Activated CD8-positive, alpha-beta T cell treated with anti-CD3 and anti-CD28 coated beads, Interleukin-2, amount 10 ng/mL, durations not matched to agents 7 days and 5 days (primary cell): Measurements from ENCODE around the gene CSTF3. TPM values are rescaled to one million over a fixed set of nuclear protein-coding genes. Genes with fewer than 3 reads are reported as not detected.
"Not testable (repeated sequence)": the region's sequence is repeated elsewhere in the genome, so short reads cannot be mapped to it uniquely, and the experiment has no call there.

Experiments used
- ATAC-seq: fragments of 150-1000 bp; cut with Tn5 transposase; one replicate; pipeline ENCODE4 v1.10.0; 2021; ENCODE audit warnings: moderate library complexity
- CTCF ChIA-PET: fragments of 350-600 bp; sonication (Branson Sonifier 250); formaldehyde crosslinking; loops from one replicate; lab custom pipeline; 2021; ENCODE audit warnings: antibody characterized with exemption; lab: Charles Lee
- POLR2A ChIA-PET: fragments of 350-600 bp; sonication (Branson Sonifier 250); formaldehyde crosslinking; loops from one replicate; lab custom pipeline; 2021; ENCODE audit warnings: antibody characterized with exemption; lab: Charles Lee
- DNase-seq: peaks from one replicate; pipeline ENCODE4 v3.0.0-alpha.2; 2020
- H3K27ac Mint-ChIP-seq: one replicate; pipeline ENCODE4 v1.8.0; 2021; ENCODE audit warnings: mild to moderate bottlenecking, mixed read lengths
- H3K27me3 Mint-ChIP-seq: one replicate; pipeline ENCODE4 v1.8.0; 2021; ENCODE audit warnings: low read depth, mixed read lengths
- H3K36me3 Mint-ChIP-seq: one replicate; pipeline ENCODE4 v1.8.0; 2021; ENCODE audit warnings: low read depth, mixed read lengths
- H3K4me1 Mint-ChIP-seq: one replicate; pipeline ENCODE4 v1.8.0; 2021; ENCODE audit warnings: low read depth, mixed read lengths
- H3K4me3 Mint-ChIP-seq: one replicate; pipeline ENCODE4 v1.8.0; 2021; ENCODE audit warnings: mild to moderate bottlenecking, mixed read lengths
- H3K9me3 Mint-ChIP-seq: one replicate; pipeline ENCODE4 v1.8.0; 2022; ENCODE audit warnings: mixed read lengths; ENCODE audit not compliant: insufficient read depth
- total RNA-seq, 2 experiments: library from RNA; stranded (reverse); gene quantifications; one replicate each; pipeline ENCODE4 v1.2.3, GENCODE V29; 2021

Gene CSTF3
- total RNA-seq, 2 experiments from 2014 or later: 26.5 to 27.2 TPM

DNA sequence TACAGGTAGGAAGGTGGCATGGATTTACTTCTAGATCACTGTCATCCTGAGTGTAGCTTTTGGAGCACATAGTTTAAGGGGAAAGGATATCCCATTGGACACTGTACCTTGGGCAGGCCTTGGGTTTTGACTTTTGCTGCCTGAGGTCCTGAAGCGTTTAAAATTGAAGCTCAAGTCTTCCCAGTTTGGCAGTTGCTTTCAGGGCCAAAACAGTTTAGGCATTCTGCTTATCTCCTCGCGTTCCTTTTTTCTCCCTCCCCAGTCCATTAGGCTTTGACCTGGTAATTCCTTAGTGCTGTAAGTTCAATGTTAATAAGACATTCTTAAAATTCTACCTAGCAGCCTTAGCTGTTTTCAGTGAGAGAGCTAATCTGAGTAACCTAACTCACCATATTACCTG is 35.7 kb downstream of the CSTF3 start:
- POLR2A ChIA-PET: no interaction called here
- H3K36me3 Mint-ChIP-seq: peaks cover 20% of the 10 kb centered on the region
- CTCF ChIA-PET: interaction anchor here (0.7 to 1.3 kb wide), 4 partner anchors 13 to 248 kb away, joined by 3 to 6 read pairs (median 4); no protein-coding TSS in a partner anchor

DNA sequence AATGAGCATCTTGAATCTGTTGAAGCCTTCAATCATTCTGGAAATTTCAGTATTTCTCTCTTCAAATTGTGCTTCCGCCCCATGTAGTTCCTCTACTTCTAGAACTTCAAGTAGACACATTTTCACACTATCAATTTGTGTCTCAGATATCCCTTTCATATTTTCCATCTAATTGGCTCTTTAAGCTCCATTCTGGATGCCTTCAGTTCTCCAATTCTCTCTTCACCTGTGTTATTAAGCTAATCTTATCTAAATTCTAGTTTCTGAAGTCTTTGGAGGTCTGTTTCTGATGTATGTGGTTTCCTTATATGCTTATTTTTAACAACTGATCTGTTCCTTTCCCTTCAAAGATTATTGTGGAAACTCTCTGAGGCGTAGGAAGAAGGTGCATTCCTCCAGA is 36.3 kb downstream of the CSTF3 start:
- peaks cover 7% of the 10 kb centered on the region for H3K4me1 Mint-ChIP-seq
- no peak overlapping the region for H3K27ac Mint-ChIP-seq
- no peaks in the 10 kb centered on the region for H3K9me3 Mint-ChIP-seq
- ATAC-seq (no peak), DNase-seq (no peak)
- POLR2A ChIA-PET: no interaction called here
- H3K4me3 Mint-ChIP-seq: no peak overlapping the region
- CTCF ChIA-PET: interaction anchor here (1.0 to 1.3 kb wide), 3 partner anchors 14 to 60 kb away, joined by 3 to 6 read pairs (median 4); no protein-coding TSS in a partner anchor
- no peaks in the 10 kb centered on the region for H3K27me3 Mint-ChIP-seq
- peaks cover 17% of the 10 kb centered on the region for H3K36me3 Mint-ChIP-seq

More for the DNA sequence above, 35.7 kb downstream of the CSTF3 start:
- Mint-ChIP-seq H3K27ac (no peak overlapping the region), H3K4me3 (no peak overlapping the region), H3K4me1 (peaks cover 7% of the 10 kb centered on the region), H3K27me3 (no peaks in the 10 kb centered on the region), H3K9me3 (no peaks in the 10 kb centered on the region)
- DNase-seq (no peak), ATAC-seq (no peak)

DNA sequence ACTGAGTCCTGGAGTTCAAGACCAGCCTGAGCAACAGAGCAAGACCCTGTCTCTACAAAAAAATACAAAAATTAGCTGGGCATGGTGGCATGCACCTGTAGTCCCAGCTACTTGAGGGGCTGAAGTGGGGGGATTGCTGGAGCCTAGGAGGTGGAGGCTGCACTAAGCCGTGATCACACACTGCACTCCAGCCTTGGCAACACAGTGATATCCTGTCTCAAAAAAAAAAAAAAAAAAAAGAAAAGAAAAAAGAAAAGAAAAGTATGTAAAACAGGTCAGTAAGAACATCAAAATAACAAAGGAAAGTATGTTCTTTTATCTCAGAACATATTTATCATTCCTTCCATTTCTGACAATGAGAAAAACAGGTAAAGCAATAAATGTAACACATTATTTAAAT is 38.6 kb downstream of the CSTF3 start:
- H3K4me3 Mint-ChIP-seq, ATAC-seq, H3K4me1 Mint-ChIP-seq, H3K9me3 Mint-ChIP-seq, DNase-seq, POLR2A ChIA-PET, CTCF ChIA-PET, H3K27me3 Mint-ChIP-seq, H3K27ac Mint-ChIP-seq: not testable (repeated sequence)
- peaks cover 15% of the 10 kb centered on the region for H3K36me3 Mint-ChIP-seq

DNA sequence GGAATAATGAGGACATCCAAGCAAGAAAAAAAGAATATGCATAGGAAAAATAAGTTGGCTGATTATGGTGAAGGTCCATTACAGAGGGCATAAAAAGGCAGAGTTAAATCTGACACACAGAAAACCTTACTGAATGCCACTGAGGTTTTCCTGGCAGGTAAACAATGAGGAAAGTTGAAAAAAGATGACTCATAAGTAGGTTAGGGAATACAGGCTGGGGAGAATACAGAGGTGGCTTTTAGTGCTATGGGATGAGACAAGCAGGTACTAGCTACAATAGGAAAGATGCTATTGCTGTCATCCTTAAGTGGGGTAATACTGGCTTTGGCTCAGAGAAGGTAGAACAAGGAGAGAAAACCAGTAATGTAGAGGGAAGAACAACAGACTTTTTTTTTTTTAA is 44.7 kb downstream of the CSTF3 start:
- H3K36me3 Mint-ChIP-seq: peaks cover 1% of the 10 kb centered on the region
- no peaks in the 10 kb centered on the region for H3K9me3 Mint-ChIP-seq
- no peak for ATAC-seq
- H3K4me3 Mint-ChIP-seq: no peak overlapping the region
- ChIA-PET POLR2A (no interaction called here), CTCF (no interaction called here)
- no peaks in the 10 kb centered on the region for H3K4me1 Mint-ChIP-seq
- DNase-seq: no peak
- no peaks in the 10 kb centered on the region for H3K27me3 Mint-ChIP-seq
- no peak overlapping the region for H3K27ac Mint-ChIP-seq

DNA sequence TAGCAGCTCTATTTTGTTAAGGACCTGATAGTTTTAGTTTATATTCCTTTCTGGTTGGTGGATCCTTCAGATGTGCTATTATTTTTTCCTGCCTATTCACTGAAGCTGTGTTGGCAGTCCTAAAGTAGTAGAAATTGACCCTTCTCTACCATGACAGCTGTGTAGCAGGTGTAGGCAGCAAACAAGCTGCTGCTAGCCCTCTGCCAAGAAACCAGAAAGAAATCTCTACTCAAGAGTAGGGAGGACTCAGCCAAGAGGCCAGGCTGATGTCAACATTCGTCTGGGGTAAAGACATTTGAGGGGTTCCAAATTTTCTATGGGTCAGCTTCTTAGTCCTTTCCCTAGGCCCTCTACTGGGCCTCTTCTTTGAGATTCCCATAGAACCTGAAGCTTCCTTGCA is 51.2 kb downstream of the CSTF3 start:
- no peak overlapping the region for H3K27ac Mint-ChIP-seq
- POLR2A ChIA-PET: no interaction called here
- no peak for ATAC-seq

DNA sequence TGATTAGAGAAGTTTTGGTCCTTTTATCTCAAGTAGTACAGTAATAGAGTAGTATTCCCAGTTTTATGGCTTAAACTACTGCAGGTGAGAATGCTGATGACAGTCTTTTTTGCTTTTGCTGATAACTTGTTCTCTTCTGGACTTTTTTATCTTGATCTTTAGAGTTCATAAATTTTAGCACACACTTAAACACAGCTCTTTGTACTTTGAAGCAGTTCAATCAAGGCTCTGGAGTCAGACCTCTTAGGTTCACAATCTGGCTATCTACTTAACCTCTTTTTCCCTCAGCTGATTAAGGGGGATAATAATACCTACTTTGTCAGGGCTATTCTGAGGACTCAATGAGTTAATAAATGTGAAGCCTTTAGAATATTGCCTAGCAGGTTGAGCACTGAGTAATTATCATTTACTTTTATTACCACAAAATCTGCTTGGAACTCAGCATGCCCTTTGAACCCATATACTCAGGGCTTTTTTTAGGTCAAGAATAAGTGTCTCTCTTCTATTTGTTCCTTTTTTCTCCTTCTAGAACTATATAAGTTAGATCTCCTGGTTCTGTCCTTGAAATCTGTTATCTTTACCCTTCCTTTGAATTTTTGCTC is 51.9 kb downstream of the CSTF3 start:
- DNase-seq: no peak
- H3K36me3 Mint-ChIP-seq: peaks cover 10% of the 10 kb centered on the region
- H3K4me3 Mint-ChIP-seq: no peak overlapping the region
- no peak overlapping the region for H3K27ac Mint-ChIP-seq
- no peaks in the 10 kb centered on the region for H3K9me3 Mint-ChIP-seq
- POLR2A ChIA-PET: no interaction called here
- H3K27me3 Mint-ChIP-seq: no peaks in the 10 kb centered on the region
- no peak for ATAC-seq
- H3K4me1 Mint-ChIP-seq: no peaks in the 10 kb centered on the region
- CTCF ChIA-PET: interaction anchor here (1.9 kb wide), 1 partner anchor 44 kb away, joined by 7 read pairs; no protein-coding TSS in a partner anchor

More for the DNA sequence above, 51.2 kb downstream of the CSTF3 start:
- Mint-ChIP-seq H3K36me3 (peaks cover 10% of the 10 kb centered on the region), H3K9me3 (no peaks in the 10 kb centered on the region), H3K4me3 (no peak overlapping the region), H3K27me3 (no peaks in the 10 kb centered on the region), H3K4me1 (no peaks in the 10 kb centered on the region)
- CTCF ChIA-PET: no interaction called here
- DNase-seq: no peak

DNA sequence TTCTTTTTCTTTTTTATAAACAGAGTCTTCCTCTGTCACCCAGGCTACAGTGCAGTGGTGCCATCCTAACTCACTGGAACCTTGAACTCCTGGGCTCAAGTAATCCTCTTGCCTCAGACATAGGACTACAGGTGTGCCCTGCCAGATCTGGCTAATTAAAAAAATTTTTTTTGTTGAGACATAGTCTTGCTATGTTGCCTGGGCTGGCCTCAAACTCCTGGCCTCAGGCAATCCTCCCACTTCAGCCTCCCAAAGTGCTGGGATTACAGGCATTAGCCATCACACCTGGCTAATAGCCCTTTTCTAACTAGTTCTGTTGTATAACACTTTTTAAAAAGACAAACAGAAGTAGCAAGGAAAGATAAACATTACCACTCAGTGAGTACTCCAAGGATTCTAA is 57.4 kb downstream of the CSTF3 start:
- POLR2A ChIA-PET: no interaction called here
- CTCF ChIA-PET: no interaction called here
- Mint-ChIP-seq H3K27ac (no peak overlapping the region), H3K27me3 (no peaks in the 10 kb centered on the region), H3K9me3 (no peaks in the 10 kb centered on the region), H3K4me1 (no peaks in the 10 kb centered on the region), H3K36me3 (peaks cover 29% of the 10 kb centered on the region), H3K4me3 (no peak overlapping the region)
- ATAC-seq (no peak), DNase-seq (no peak)

DNA sequence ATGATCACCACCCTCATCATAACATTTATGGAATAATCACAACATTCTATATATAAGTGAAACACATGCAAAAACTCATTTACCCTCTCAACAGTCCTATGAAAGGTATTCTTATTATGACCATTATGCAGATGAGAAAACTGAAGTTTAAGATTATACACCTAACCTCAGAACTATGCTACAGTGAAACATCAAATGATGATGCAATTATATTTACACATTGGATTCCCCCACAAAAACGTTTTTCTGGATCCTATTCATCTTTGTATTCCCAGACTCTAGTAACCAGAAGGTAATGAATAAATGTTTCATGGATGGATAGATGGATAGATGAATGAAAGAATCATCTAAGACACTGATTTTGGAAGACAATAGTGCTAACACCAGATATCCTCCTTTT is 67.1 kb downstream of the CSTF3 start:
- H3K4me3 Mint-ChIP-seq: no peak overlapping the region
- POLR2A ChIA-PET: interaction anchor here (0.7 kb wide), 1 partner anchor 715 kb away, joined by 3 read pairs; no protein-coding TSS in a partner anchor
- H3K27me3 Mint-ChIP-seq: no peaks in the 10 kb centered on the region
- ATAC-seq: no peak
- H3K4me1 Mint-ChIP-seq: no peaks in the 10 kb centered on the region
- no peak for DNase-seq
- CTCF ChIA-PET: no interaction called here
- no peaks in the 10 kb centered on the region for H3K9me3 Mint-ChIP-seq
- peaks cover 26% of the 10 kb centered on the region for H3K36me3 Mint-ChIP-seq
- no peak overlapping the region for H3K27ac Mint-ChIP-seq

DNA sequence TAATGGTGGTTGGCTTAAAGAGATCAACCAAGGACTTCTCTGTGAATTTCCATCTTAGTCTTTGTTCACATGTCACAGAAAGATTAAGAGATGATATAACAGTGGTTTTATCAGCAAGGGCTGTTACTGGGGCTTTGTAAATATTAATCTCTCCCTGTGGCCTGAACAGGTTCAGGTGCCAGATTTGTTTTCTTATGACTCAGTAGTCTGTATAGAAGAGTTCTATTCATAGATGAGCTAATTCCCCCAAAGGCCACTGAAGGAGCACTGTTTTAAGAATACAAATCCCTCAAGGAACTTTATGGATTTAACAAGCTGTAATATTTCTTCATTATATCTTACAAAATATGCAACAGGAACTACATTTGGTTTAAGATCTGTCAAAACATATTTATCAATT is 71.5 kb downstream of the CSTF3 start:
- H3K27ac Mint-ChIP-seq: no peak overlapping the region
- H3K4me3 Mint-ChIP-seq: no peak overlapping the region
- no peaks in the 10 kb centered on the region for H3K9me3 Mint-ChIP-seq
- POLR2A ChIA-PET: interaction anchor here (0.7 kb wide), 1 partner anchor 102 kb away, joined by 3 read pairs; no protein-coding TSS in a partner anchor
- DNase-seq (no peak), ATAC-seq (no peak)
- H3K4me1 Mint-ChIP-seq: no peaks in the 10 kb centered on the region
- CTCF ChIA-PET: no interaction called here
- peaks cover 36% of the 10 kb centered on the region for H3K36me3 Mint-ChIP-seq
- H3K27me3 Mint-ChIP-seq: no peaks in the 10 kb centered on the region

DNA sequence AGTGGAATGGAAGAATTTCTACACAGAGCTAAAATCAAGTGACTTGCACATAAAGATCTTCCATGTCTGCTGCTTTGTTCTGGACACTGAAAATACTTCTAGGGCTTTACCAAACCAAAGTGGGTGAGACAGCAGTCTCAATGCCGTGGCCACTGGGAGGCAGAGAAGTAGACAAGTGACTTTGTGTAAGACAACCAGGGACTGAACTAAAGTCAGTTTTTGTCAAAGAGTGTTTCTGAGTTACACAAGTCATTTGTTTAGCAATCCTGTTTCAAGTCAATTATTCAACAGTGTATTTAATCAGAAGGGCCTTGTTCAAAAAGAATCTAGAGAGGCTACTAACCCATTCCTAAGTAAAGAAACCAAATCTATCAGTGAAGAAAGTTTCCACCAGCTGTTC is 75.3 kb downstream of the CSTF3 start:
- ChIA-PET POLR2A (no interaction called here), CTCF (interaction anchor here (1.3 to 1.4 kb wide), 2 partner anchors 19 to 21 kb away, joined by 3 read pairs; no protein-coding TSS in a partner anchor)
- H3K9me3 Mint-ChIP-seq: no peaks in the 10 kb centered on the region
- no peak for ATAC-seq
- DNase-seq: no peak
- H3K27ac Mint-ChIP-seq: no peak overlapping the region
- no peak overlapping the region for H3K4me3 Mint-ChIP-seq
- peaks cover 45% of the 10 kb centered on the region for H3K36me3 Mint-ChIP-seq
- no peaks in the 10 kb centered on the region for H3K27me3 Mint-ChIP-seq
- no peaks in the 10 kb centered on the region for H3K4me1 Mint-ChIP-seq

DNA sequence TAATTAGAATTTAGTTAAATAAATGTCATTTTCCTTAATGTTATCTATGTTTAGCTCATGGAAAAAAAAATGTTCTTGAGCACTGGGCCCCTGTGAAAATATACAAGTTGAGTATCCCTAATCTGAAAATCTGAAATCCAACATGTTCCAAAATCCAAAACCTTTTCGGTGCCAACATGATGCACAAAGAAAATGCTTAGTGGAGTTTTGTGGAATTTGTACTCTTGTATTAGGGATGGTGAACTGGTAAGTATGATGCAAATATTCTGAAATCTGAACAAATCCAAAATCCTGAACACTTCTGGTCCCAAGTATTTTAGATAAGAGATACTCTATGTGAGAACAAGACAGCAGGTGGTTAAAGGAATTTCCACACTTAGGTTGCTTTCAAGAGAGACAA is 77.4 kb downstream of the CSTF3 start:
- Mint-ChIP-seq H3K4me3 (no peak overlapping the region), H3K27ac (no peak overlapping the region), H3K27me3 (no peaks in the 10 kb centered on the region), H3K4me1 (no peaks in the 10 kb centered on the region), H3K9me3 (no peaks in the 10 kb centered on the region), H3K36me3 (peaks cover 39% of the 10 kb centered on the region)
- ATAC-seq: no peak
- CTCF ChIA-PET: no interaction called here
- POLR2A ChIA-PET: no interaction called here
- DNase-seq: no peak

DNA sequence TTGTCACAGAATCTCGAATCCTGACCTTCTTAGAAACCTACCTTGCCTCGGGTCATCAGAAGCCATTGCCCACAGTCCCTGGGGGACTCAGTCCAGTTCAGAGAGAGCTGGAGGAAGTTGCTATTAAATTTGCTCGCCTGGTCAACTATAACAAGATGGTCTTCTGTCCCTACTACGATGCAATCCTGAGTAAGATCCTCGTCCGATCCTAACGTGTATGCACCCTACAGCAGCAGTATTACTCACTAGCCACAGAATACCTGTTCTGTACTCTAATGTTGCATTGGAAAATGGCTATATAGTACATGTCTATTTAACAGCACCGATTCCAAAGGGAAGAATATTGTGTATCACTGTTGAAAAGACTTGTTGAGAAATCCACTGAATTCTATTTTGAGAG is 88.8 kb downstream of the CSTF3 start:
- Mint-ChIP-seq H3K4me3 (no peak overlapping the region), H3K36me3 (peaks cover 56% of the 10 kb centered on the region), H3K9me3 (no peaks in the 10 kb centered on the region), H3K4me1 (no peaks in the 10 kb centered on the region), H3K27ac (no peak overlapping the region), H3K27me3 (no peaks in the 10 kb centered on the region)
- DNase-seq (no peak), ATAC-seq (no peak)
- ChIA-PET CTCF (no interaction called here), POLR2A (no interaction called here)
